HepG2 (cell line): ENCODE results near the gene KIAA0232. TPM values are rescaled to one million over a fixed set of nuclear protein-coding genes. Genes with fewer than 3 reads are reported as not detected.

Experiments
- ARID4A ChIP-seq: sonication (generic); formaldehyde crosslinking; IDR thresholded peaks from 2 replicates; pipeline ENCODE4 v1.5.0; 2020; ENCODE audit warnings: mild to moderate bottlenecking, missing genetic modification reagents, borderline replicate concordance
- CHD2 ChIP-seq: IDR thresholded peaks from 2 replicates; pipeline ENCODE4 v1.6.1; 2011; ENCODE audit warnings: low read depth, low read length, improper control_type of control experiment
- IRF9 ChIP-seq: sonication (generic); formaldehyde crosslinking; IDR thresholded peaks from 2 replicates; pipeline ENCODE4 v1.8.0; 2022; ENCODE audit warnings: missing genetic modification reagents, mild to moderate bottlenecking, borderline replicate concordance
- KDM3A ChIP-seq: IDR thresholded peaks from 2 replicates; pipeline ENCODE4 v1.6.1; 2018; ENCODE audit warnings: low read depth, missing compliant biosample characterization
- KDM4B ChIP-seq: sonication (generic); formaldehyde crosslinking; IDR thresholded peaks from 2 replicates; pipeline ENCODE4 v1.4.0; 2020; ENCODE audit warnings: missing genetic modification reagents
- KLF16 ChIP-seq, 2 experiments: sonication (generic) in 1 of 2; formaldehyde crosslinking in 1 of 2; IDR thresholded peaks; 2 replicates each; pipeline versions ENCODE4 v1.6.1 to v1.8.0; 2016 to 2023; ENCODE audit warnings: missing genetic modification reagents in 2 of 2, missing compliant biosample characterization in 1 of 2
- NRL ChIP-seq: sonication (generic); formaldehyde crosslinking; IDR thresholded peaks from 2 replicates; pipeline ENCODE4 v1.5.0; 2020; ENCODE audit warnings: missing genetic modification reagents, mild to moderate bottlenecking, moderate library complexity, borderline replicate concordance
- RBAK ChIP-seq: sonication (generic); formaldehyde crosslinking; IDR thresholded peaks from 2 replicates; pipeline ENCODE4 v1.5.1; 2020; ENCODE audit warnings: mild to moderate bottlenecking, missing genetic modification reagents
- RFX1 ChIP-seq: fragments of 450-650 bp; IDR thresholded peaks from 2 replicates; pipeline ENCODE4 v1.6.1; 2017
- U2AF2 ChIP-seq: fragments of 200-400 bp; formaldehyde crosslinking; IDR thresholded peaks from 2 replicates; pipeline ENCODE4 v1.6.1; 2017; ENCODE audit warnings: low read depth, mild to moderate bottlenecking, low read length
- ZBTB21 ChIP-seq: sonication (generic); formaldehyde crosslinking; IDR thresholded peaks from 2 replicates; pipeline ENCODE4 v1.4.0; 2020; ENCODE audit warnings: missing genetic modification reagents
- ZBTB25 ChIP-seq: IDR thresholded peaks from 2 replicates; pipeline ENCODE4 v1.6.1; 2018; ENCODE audit warnings: missing genetic modification reagents
- ZBTB49 ChIP-seq: sonication (generic); formaldehyde crosslinking; IDR thresholded peaks from 2 replicates; pipeline ENCODE4 v1.4.0; 2020; ENCODE audit warnings: missing genetic modification reagents, borderline replicate concordance
- ZBTB7B ChIP-seq: sonication (generic); formaldehyde crosslinking; IDR thresholded peaks from 2 replicates; pipeline ENCODE4 v1.4.0; 2020; ENCODE audit warnings: missing genetic modification reagents
- ZIK1 ChIP-seq: sonication (generic); formaldehyde crosslinking; IDR thresholded peaks from 2 replicates; pipeline ENCODE4 v1.5.0; 2020; ENCODE audit warnings: mild to moderate bottlenecking, low read depth, missing genetic modification reagents, borderline replicate concordance
- ZNF275 ChIP-seq: sonication (generic); formaldehyde crosslinking; IDR thresholded peaks from 2 replicates; pipeline ENCODE4 v1.8.0; 2022; ENCODE audit warnings: missing genetic modification reagents, mild to moderate bottlenecking, inconsistent platforms, borderline replicate concordance
- ZNF326 ChIP-seq: sonication (generic); formaldehyde crosslinking; IDR thresholded peaks from 2 replicates; pipeline ENCODE4 v1.4.0; 2020; ENCODE audit warnings: missing genetic modification reagents, borderline replicate concordance
- ZNF547 ChIP-seq: sonication (generic); formaldehyde crosslinking; IDR thresholded peaks from 2 replicates; pipeline ENCODE4 v1.5.1; 2020; ENCODE audit warnings: mild to moderate bottlenecking, missing genetic modification reagents
- ZNF558 ChIP-seq: sonication (generic); formaldehyde crosslinking; IDR thresholded peaks from 2 replicates; pipeline ENCODE4 v1.9.0; 2022; ENCODE audit warnings: mild to moderate bottlenecking, missing genetic modification reagents, borderline replicate concordance
- polyA plus RNA-seq, 8 experiments: library from polyadenylated mRNA; depleted of rRNA in 3 of 8; stranded (reverse) in 7 of 8; unstranded in 1 of 8; fragments of >200 nt; fragmentation: Illumina TruSeq in 4 of 8; extraction: Trizol in 4 of 8; gene quantifications; 2 replicates each; pipeline versions ENCODE4 v1.2.1 to v1.2.3, GENCODE V29; 2011 to 2016; ENCODE audit warnings: low read depth in 4 of 8, missing spikeins in 1 of 8, mixed read lengths in 1 of 8; ENCODE audit not compliant: insufficient read depth in 1 of 8
- total RNA-seq, 5 experiments: library from RNA; depleted of rRNA; stranded (reverse); fragments of >200 nt; fragmentation: Illumina TruSeq; extraction: Trizol; gene quantifications; 2 replicates each; pipeline ENCODE4 v1.2.3, GENCODE V29; 2016; ENCODE audit warnings: low read depth in 1 of 5

The KIAA0232 gene
- total and polyA plus RNA-seq, 2 of the 13 experiments (the other 11 are each of a cell fraction or from before 2014, with no cell fraction given) = 7.8 to 17.1 TPM

- peak; percentile 77 for TF ChIP-seq ARID4A (CRISPR knock-in tag)
- TF ChIP-seq NRL (CRISPR knock-in tag) = no peak
- no peak for TF ChIP-seq RBAK (CRISPR knock-in tag)
- peak; percentile 56; the same call in 1 of the 2 replicates for TF ChIP-seq ZNF275 (CRISPR knock-in tag)
- TF ChIP-seq KLF16 (CRISPR knock-in tag; IDR thresholded peaks at IDR 0.05) = peak in 1 of 2 experiments; percentile 59; a peak in 1 of 4 replicates
- TF ChIP-seq KDM3A (CRISPR knock-in tag) = peak; percentile 68; the same call in 1 of the 2 replicates
- no peak for TF ChIP-seq KDM4B (CRISPR knock-in tag)
- TF ChIP-seq ZNF558 (CRISPR knock-in tag) = peak; percentile 44; the same call in 1 of the 2 replicates
- TF ChIP-seq ZBTB21 (CRISPR knock-in tag) = no peak
- no peak for TF ChIP-seq ZIK1
- peak; percentile 49; the same call in 1 of the 2 replicates for TF ChIP-seq ZBTB7B (CRISPR knock-in tag)
- no peak for TF ChIP-seq U2AF2
- TF ChIP-seq IRF9 (CRISPR knock-in tag) = no peak
- no peak for TF ChIP-seq ZNF547 (CRISPR knock-in tag)
- TF ChIP-seq ZBTB25 (CRISPR knock-in tag) = peak; percentile 20; the same call in 1 of the 2 replicates
- no peak for TF ChIP-seq ZBTB49 (CRISPR knock-in tag)
- TF ChIP-seq CHD2 = no peak
- TF ChIP-seq RFX1 = no peak
- TF ChIP-seq ZNF326 = no peak
These were observed 819 bp downstream of the KIAA0232 start (continued) for GRCh38 chr4:6783111-6783981.
